Activated naive CD4-positive, alpha-beta T cell treated with anti-CD3 and anti-CD28 coated beads, Interleukin-2, amount 50 U/mL, for 24 hours (primary cell): ENCODE data around the gene MAP3K12.
"Not testable (repeated sequence)": the region's sequence is repeated elsewhere in the genome, so short reads cannot be mapped to it uniquely, and the experiment has no call there.

Experiments
- H3K27ac Mint-ChIP-seq: one replicate; pipeline ENCODE4 v1.8.0; 2021; ENCODE audit warnings: mild to moderate bottlenecking, mixed read lengths
- H3K27me3 Mint-ChIP-seq: one replicate; pipeline ENCODE4 v1.8.0; 2021; ENCODE audit warnings: mixed read lengths
- H3K36me3 Mint-ChIP-seq: one replicate; pipeline ENCODE4 v1.8.0; 2021; ENCODE audit warnings: mixed read lengths
- H3K4me1 Mint-ChIP-seq: one replicate; pipeline ENCODE4 v1.8.0; 2021; ENCODE audit warnings: mixed read lengths
- H3K4me3 Mint-ChIP-seq: one replicate; pipeline ENCODE4 v1.8.0; 2021; ENCODE audit warnings: mild to moderate bottlenecking, mixed read lengths
- H3K9me3 Mint-ChIP-seq: one replicate; pipeline ENCODE4 v1.8.0; 2021; ENCODE audit warnings: mixed read lengths

Gene MAP3K12

GRCh38 chr12:53485955-53486735 lies 13.1 kb downstream of the MAP3K12 start:
- Mint-ChIP-seq H3K36me3 (peaks cover 3% of the 10 kb centered on the region), H3K9me3 (no peaks in the 10 kb centered on the region), H3K27ac (peak overlapping the region; percentile 62), H3K27me3 (no peaks in the 10 kb centered on the region), H3K4me1 (peaks cover 12% of the 10 kb centered on the region), H3K4me3 (no peak overlapping the region)

GRCh38 chr12:53484686-53485575 lies 14.3 kb downstream of the MAP3K12 start:
- Mint-ChIP-seq H3K27ac (peak overlapping the region; percentile 35), H3K4me1 (peaks cover 12% of the 10 kb centered on the region), H3K27me3 (no peaks in the 10 kb centered on the region), H3K4me3 (no peak overlapping the region), H3K9me3 (no peaks in the 10 kb centered on the region), H3K36me3 (peaks cover 3% of the 10 kb centered on the region)

GRCh38 chr12:53483979-53484377 lies 15.3 kb downstream of the MAP3K12 start:
- Mint-ChIP-seq H3K4me3 (no peak overlapping the region), H3K4me1 (peaks cover 15% of the 10 kb centered on the region), H3K9me3 (no peaks in the 10 kb centered on the region), H3K27me3 (no peaks in the 10 kb centered on the region), H3K27ac (peak overlapping the region; percentile 60), H3K36me3 (peaks cover 3% of the 10 kb centered on the region)

- Mint-ChIP-seq H3K27me3 (no peaks in the 10 kb centered on the region), H3K4me1 (peaks cover 19% of the 10 kb centered on the region), H3K9me3 (no peaks in the 10 kb centered on the region), H3K36me3 (peaks cover 3% of the 10 kb centered on the region), H3K4me3 (no peak overlapping the region), H3K27ac (peak overlapping the region; percentile 19)
These were observed 15.9 kb downstream of the MAP3K12 start for GRCh38 chr12:53483225-53483978.

- Mint-ChIP-seq H3K27ac (peak overlapping the region; percentile 30), H3K9me3 (no peaks in the 10 kb centered on the region), H3K4me1 (peaks cover 19% of the 10 kb centered on the region), H3K4me3 (no peak overlapping the region), H3K36me3 (peaks cover 3% of the 10 kb centered on the region), H3K27me3 (no peaks in the 10 kb centered on the region)
These were observed 16.6 kb downstream of the MAP3K12 start for GRCh38 chr12:53482626-53483168.

DNA sequence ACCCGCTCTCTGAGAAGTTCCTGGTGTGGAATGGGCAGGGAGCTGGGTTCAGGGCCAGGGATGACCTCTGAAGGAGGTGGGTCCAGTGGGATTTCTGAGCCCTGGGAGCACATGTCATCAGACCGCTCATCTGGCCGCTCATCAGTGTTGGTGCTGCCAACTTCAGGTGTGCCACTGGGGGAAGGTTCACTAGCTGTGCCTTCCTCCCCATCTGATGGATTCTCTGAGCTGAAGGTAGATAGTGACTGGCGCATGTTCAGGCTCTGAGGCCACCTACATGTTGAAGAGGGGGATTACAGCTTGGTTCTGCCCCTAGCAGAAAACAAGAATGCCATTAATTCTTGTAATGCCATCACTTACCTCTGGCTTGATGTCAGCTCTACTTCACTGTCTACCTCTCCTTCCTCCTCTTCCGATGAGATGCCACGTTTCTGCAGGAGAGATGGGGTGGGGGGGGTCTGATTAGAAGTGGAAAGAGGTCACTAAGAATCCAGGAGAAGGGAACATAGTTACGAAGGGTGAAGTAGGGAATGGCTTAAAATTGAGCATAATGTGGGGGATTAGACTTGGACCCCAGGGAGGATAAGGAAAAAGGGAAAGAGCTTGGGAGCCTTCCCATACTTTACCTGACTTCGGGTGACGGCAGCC lies 17.2 kb downstream of the MAP3K12 start:
- no peaks in the 10 kb centered on the region for H3K27me3 Mint-ChIP-seq
- H3K27ac Mint-ChIP-seq, result peak overlapping the region; percentile 89
- H3K4me3 Mint-ChIP-seq, result no peak overlapping the region
- H3K9me3 Mint-ChIP-seq, result no peaks in the 10 kb centered on the region
- H3K36me3 Mint-ChIP-seq, result peaks cover 3% of the 10 kb centered on the region
- H3K4me1 Mint-ChIP-seq, result peaks cover 20% of the 10 kb centered on the region

- not testable (repeated sequence) for H3K27ac Mint-ChIP-seq, H3K36me3 Mint-ChIP-seq, H3K27me3 Mint-ChIP-seq, H3K9me3 Mint-ChIP-seq, H3K4me3 Mint-ChIP-seq
- H3K4me1 Mint-ChIP-seq, result peaks cover 26% of the 10 kb centered on the region
These were observed 17.8 kb downstream of the MAP3K12 start for GRCh38 chr12:53481458-53481857.

DNA sequence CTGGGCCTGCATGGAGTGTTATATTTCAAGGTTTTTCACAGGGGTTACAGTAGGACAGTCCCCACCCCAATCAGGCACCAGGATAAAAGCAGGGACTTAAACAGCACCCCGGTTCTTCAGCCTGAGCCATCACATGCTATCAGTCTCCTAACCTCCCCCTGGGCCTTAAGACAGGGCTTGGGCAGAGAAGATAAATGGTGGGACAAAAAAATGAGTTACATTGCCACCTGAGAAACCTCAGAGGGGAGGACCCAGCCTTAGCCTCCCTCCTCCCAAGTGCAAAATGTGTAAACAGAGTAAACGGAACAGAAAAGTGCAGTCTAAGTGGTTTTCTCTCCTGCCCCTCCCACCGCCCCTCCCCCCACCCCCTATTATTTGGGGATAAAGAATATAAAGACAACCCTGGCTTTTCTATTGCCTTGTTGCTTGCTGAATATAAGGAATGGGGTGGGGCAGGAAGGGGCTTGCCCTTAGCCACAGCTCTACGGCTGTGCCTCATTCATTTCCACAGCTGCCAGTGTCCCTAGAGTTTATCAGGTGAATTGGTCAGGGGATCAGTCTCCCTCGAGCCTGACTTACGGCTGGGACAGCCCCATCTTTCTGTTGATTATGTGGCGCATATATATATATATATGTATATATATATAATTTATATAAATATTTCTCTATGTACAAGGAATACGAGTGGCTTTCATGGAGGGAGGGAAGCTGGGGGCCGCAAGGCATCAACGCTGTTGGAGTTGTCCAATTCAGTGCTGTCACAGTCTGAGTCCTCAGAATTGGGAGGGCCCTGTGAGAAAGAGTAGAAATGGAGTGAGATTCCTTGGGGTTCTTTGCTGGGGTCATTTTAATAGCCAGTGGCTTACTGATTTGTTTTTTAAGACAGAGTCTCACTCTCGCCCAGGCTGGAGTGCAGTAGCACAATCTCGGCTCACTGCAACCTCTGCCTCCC lies 18.5 kb downstream of the MAP3K12 start:
- Mint-ChIP-seq H3K9me3 (no peaks in the 10 kb centered on the region), H3K4me1 (peaks cover 33% of the 10 kb centered on the region), H3K36me3 (peaks cover 8% of the 10 kb centered on the region), H3K4me3 (no peak overlapping the region), H3K27me3 (no peaks in the 10 kb centered on the region), H3K27ac (no peak overlapping the region)

DNA sequence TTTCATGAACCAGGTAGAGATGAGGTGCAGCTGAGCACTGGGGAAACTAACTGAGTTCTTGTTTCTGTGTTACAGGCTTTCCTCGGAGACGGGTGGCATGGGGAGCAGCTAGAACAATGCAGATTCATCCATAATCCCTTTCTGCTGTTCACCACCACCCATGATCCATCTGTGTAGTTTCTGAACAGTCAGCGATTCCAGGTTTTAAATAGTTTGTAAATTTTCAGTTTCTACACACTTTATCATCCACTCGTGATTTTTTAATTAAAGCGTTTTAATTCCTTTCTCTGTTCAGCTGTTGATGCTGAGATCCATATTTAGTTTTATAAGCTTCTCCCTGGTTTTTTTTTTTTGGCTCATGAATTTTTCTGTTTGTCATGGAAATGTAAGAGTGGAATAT lies 19.9 kb downstream of the MAP3K12 start:
- Mint-ChIP-seq H3K4me3 (no peak overlapping the region), H3K27ac (peak overlapping the region; percentile 30), H3K4me1 (peaks cover 45% of the 10 kb centered on the region), H3K9me3 (no peaks in the 10 kb centered on the region), H3K36me3 (peaks cover 10% of the 10 kb centered on the region), H3K27me3 (no peaks in the 10 kb centered on the region)

GRCh38 chr12:53478865-53479264 lies 20.4 kb downstream of the MAP3K12 start:
- Mint-ChIP-seq H3K4me1 (peaks cover 47% of the 10 kb centered on the region), H3K4me3 (no peak overlapping the region), H3K27me3 (no peaks in the 10 kb centered on the region), H3K9me3 (no peaks in the 10 kb centered on the region), H3K36me3 (peaks cover 9% of the 10 kb centered on the region), H3K27ac (peak overlapping the region; percentile 65)

GRCh38 chr12:53476769-53477209 lies 22.5 kb downstream of the MAP3K12 start:
- Mint-ChIP-seq H3K4me1 (peaks cover 56% of the 10 kb centered on the region), H3K27me3 (no peaks in the 10 kb centered on the region), H3K4me3 (no peak overlapping the region), H3K36me3 (peaks cover 10% of the 10 kb centered on the region), H3K27ac (peak overlapping the region; percentile 72), H3K9me3 (no peaks in the 10 kb centered on the region)

- Mint-ChIP-seq H3K4me1 (peaks cover 66% of the 10 kb centered on the region), H3K4me3 (peak overlapping the region; percentile 15), H3K27me3 (no peaks in the 10 kb centered on the region), H3K9me3 (no peaks in the 10 kb centered on the region), H3K27ac (peak overlapping the region; percentile 76), H3K36me3 (peaks cover 18% of the 10 kb centered on the region)
These were observed 24.4 kb downstream of the MAP3K12 start for GRCh38 chr12:53474819-53475218.

GRCh38 chr12:53474077-53474476 lies 25.2 kb downstream of the MAP3K12 start:
- Mint-ChIP-seq H3K27me3 (no peaks in the 10 kb centered on the region), H3K27ac (peak overlapping the region; percentile 76), H3K9me3 (no peaks in the 10 kb centered on the region), H3K4me3 (no peak overlapping the region), H3K4me1 (peaks cover 64% of the 10 kb centered on the region), H3K36me3 (peaks cover 18% of the 10 kb centered on the region)

DNA sequence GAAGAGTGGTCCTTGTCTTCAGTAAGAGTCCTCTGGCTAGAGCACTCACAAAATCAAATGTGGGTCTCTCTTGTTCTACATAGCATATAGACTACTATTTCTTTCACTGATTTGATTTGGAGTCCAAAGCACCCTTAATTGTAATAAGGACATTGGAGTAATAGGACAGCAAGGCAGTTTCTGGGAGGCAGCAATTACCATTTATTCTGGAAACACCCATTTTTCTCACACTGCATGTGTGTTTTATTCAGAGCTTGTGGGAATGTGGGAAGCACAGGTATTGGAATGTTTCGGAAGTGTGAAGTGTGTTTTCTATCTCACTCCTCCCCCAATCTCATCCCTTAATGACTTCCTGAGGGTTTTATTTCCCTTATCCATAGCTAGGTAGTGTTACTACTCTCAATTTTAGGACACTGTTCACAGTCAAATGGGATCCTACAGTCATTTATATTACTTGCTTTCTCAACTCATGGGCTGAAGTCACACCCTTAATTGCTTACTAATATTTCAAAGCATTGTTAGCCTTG lies 27.1 kb downstream of the MAP3K12 start:
- Mint-ChIP-seq H3K36me3 (peaks cover 20% of the 10 kb centered on the region), H3K4me3 (peak overlapping the region; percentile 53), H3K27ac (peak overlapping the region; percentile 57), H3K4me1 (peaks cover 62% of the 10 kb centered on the region), H3K27me3 (no peaks in the 10 kb centered on the region), H3K9me3 (no peaks in the 10 kb centered on the region)
